ENCODE results near the gene YWHAB. TPM values are rescaled to one million over a fixed set of nuclear protein-coding genes. Genes with fewer than 3 reads are reported as not detected.

YWHAB gene
- total RNA-seq, 2 donors from 2014 or later, result 256 to 282 TPM

DNA sequence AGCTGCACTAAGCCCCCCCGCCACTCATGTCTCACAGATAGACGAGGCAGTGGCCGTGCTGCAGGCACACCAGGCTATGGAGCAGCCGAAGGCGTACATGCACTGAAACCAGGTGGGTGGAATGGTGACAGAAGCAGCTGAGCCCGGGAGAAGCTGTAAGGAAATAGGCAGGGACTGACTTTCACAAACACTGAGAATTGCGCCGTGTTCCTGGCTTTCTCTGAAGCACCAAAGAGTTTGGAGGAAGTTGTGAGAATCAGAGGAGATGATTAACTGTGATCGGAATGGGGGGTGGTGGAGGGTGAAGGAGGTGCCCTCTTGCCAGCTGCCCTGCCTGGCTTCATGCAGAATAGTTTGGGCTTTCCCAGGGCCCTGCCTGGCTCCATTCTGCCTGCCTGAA, 53.1 kb downstream of the YWHAB start:
- DNase-seq, result no peak
- no peak overlapping the region for H3K27ac ChIP-seq
- no peaks in the 10 kb centered on the region for H3K9me3 ChIP-seq
- no peaks in the 10 kb centered on the region for H3K4me1 ChIP-seq
- H3K27me3 ChIP-seq, result no peaks in the 10 kb centered on the region
- no peak overlapping the region for H3K4me3 ChIP-seq
- no peak overlapping the region for H3K9ac ChIP-seq (ENCODE audit: low read depth in 2 of 2, low read length in 2 of 2)
- TF ChIP-seq, protein P1, sequence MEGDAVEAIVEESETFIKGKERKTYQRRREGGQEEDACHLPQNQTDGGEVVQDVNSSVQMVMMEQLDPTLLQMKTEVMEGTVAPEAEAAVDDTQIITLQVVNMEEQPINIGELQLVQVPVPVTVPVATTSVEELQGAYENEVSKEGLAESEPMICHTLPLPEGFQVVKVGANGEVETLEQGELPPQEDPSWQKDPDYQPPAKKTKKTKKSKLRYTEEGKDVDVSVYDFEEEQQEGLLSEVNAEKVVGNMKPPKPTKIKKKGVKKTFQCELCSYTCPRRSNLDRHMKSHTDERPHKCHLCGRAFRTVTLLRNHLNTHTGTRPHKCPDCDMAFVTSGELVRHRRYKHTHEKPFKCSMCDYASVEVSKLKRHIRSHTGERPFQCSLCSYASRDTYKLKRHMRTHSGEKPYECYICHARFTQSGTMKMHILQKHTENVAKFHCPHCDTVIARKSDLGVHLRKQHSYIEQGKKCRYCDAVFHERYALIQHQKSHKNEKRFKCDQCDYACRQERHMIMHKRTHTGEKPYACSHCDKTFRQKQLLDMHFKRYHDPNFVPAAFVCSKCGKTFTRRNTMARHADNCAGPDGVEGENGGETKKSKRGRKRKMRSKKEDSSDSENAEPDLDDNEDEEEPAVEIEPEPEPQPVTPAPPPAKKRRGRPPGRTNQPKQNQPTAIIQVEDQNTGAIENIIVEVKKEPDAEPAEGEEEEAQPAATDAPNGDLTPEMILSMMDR (IDR thresholded peaks at IDR 0.05), result no peak
- intact Hi-C loops (cut with DNase I), result no loop called here
- peaks cover 8% of the 10 kb centered on the region for H3K36me3 ChIP-seq

DNA sequence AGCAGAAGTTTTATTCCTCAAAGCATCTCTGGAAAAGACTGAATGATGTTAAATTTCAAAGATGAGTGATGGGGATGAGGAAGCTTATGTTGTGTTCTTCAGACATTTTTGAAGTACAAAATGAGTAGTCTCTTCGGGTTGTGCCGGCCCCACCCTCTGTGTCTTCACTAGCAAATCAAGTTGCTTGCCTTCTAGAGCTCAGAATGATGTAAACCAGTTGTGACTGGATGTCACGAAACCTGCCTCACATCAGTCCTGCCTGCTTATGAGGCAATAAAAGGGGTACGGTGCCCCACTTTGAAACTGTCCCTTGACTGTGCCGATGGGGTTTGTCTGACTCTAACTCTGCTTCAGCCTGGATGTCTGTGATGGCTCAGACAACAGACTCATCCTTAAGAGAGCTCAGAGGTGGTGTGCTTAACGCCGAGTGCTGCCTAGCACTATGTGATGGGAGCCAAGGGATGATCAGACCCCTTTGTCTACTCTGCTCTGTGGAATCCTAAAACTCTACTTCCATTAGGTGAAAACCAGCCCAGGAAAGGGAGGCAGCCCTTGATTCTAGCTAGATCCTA, 55.7 kb downstream of the YWHAB start:
- TF ChIP-seq, protein P1 (IDR thresholded peaks at IDR 0.05), result no peak
- H3K4me3 ChIP-seq, result no peak overlapping the region
- H3K27me3 ChIP-seq, result no peaks in the 10 kb centered on the region
- no peak overlapping the region for H3K27ac ChIP-seq
- intact Hi-C loops (cut with DNase I), result no loop called here
- no peak for DNase-seq
- peaks cover 18% of the 10 kb centered on the region for H3K36me3 ChIP-seq
- no peaks in the 10 kb centered on the region for H3K4me1 ChIP-seq
- no peak overlapping the region for H3K9ac ChIP-seq (ENCODE audit: low read depth in 2 of 2, low read length in 2 of 2)
- H3K9me3 ChIP-seq, result no peaks in the 10 kb centered on the region

DNA sequence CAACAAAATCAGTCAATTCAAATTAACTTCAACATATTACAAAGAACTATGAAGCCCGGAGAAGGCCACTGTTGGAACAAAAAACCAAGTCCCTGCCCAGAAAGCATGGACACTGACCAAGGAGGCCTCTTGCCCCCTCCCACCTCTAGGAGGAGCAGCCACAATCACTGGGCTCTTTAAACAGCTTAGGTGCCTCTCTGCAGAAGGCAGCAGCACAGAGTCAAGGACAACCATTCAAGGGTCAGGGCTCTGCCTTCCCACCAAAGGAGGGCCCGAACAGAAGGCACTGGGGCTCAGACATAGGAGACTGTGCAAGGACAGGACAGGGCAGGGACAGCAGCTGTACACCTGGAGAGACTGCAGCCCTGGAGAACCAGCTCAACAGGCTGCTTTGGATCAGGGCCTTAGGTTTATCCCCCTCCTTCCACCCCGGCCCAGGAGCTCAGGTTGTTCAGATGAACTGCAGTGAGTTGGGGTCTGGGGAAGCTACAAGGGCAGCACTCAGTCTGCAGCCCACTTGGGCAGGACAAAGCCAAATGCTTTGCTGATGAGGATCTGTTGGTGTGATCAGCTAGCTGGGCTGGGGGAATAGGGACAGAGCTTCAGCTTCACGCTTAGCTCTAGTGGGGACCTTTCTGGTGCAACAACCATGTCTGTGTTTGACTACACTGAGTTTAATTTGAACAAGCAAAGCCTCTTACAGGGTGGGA, 56.9 kb downstream of the YWHAB start:
- no peak overlapping the region for H3K27ac ChIP-seq
- TF ChIP-seq, protein P1 (IDR thresholded peaks at IDR 0.05), result no peak
- no peaks in the 10 kb centered on the region for H3K4me1 ChIP-seq

DNA sequence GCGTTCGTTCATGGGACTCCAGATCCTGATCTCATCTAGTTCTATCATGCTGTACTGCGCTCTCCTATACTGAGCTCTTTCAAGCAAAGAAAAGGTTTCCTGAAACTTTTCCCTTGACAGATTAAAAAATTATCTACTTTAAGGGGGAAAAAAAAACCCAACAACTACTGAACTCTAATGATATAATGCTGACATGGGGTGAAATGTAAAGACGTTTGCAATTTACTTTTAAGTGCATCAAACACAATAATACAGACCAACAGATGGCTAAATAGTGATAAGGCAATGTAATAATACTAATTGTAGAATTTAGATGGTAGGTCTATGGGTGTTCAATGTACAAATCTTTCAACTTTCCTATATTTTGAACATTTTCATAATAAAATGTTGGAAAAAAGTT, 58.3 kb downstream of the YWHAB start:
- H3K4me1 ChIP-seq, result no peaks in the 10 kb centered on the region
- no peak overlapping the region for H3K27ac ChIP-seq
- TF ChIP-seq, protein P1 (IDR thresholded peaks at IDR 0.05), result no peak
- no peak overlapping the region for H3K4me3 ChIP-seq
- H3K9ac ChIP-seq (ENCODE audit: low read depth in 2 of 2, low read length in 2 of 2), result no peak overlapping the region
- no peak for DNase-seq
- peaks cover 21% of the 10 kb centered on the region for H3K36me3 ChIP-seq
- H3K9me3 ChIP-seq, result no peaks in the 10 kb centered on the region
- intact Hi-C loops (cut with DNase I), result no loop called here
- no peaks in the 10 kb centered on the region for H3K27me3 ChIP-seq

More for the DNA sequence above, 56.9 kb downstream of the YWHAB start:
- intact Hi-C loops (cut with DNase I), result no loop called here
- no peak overlapping the region for H3K4me3 ChIP-seq
- H3K9me3 ChIP-seq, result no peaks in the 10 kb centered on the region
- H3K36me3 ChIP-seq, result peaks cover 21% of the 10 kb centered on the region
- H3K9ac ChIP-seq (ENCODE audit: low read depth in 2 of 2, low read length in 2 of 2), result no peak overlapping the region
- no peaks in the 10 kb centered on the region for H3K27me3 ChIP-seq
- no peak for DNase-seq

DNA sequence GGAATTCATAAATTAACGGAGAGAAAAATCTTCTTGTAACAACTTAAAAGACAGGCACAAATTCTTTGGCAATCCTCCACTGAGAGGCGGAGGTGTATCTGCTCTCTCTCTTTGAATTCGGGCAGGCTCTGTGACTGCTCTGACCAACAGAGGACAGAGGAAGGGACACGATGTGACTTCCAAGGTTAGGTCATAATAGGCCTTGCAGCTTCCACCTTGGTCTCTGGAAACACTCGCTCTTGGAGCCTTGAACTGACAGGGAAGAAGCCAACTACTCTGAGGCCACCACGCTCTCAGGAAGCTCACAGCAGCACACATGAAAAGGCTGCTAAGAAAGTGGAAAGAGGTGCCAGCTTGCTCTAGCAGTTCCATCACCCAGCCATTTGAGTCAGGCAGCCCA, 59.8 kb downstream of the YWHAB start:
- Histone ChIP-seq H3K36me3 (peaks cover 21% of the 10 kb centered on the region), H3K4me1 (no peaks in the 10 kb centered on the region), H3K9me3 (no peaks in the 10 kb centered on the region), H3K27ac (no peak overlapping the region), H3K9ac (ENCODE audit: low read depth in 2 of 2, low read length in 2 of 2) (no peak overlapping the region), H3K27me3 (no peaks in the 10 kb centered on the region), H3K4me3 (no peak overlapping the region)
- TF ChIP-seq, protein P1 (IDR thresholded peaks at IDR 0.05), result no peak
- no peak for DNase-seq
- intact Hi-C loops (cut with DNase I), result no loop called here
